Endothelial cell of umbilical vein (primary cell): ENCODE results near the gene PAQR4. TPM values are rescaled to one million over a fixed set of nuclear protein-coding genes. Genes with fewer than 3 reads are reported as not detected.

Source experiments
- BruUV-seq: library from RNA; stranded (reverse); fragments of 400-500 nt; replicated peaks from 2 replicates; lab custom pipeline; 2021; lab: Mats Ljungman, UMichigan
- CTCF ChIA-PET: fragments of 300-600, 350-600 bp; sonication (Branson Sonifier 250); formaldehyde crosslinking; loops from one replicate; lab custom pipeline; 2021; ENCODE audit warnings: antibody characterized with exemption, inconsistent platforms; lab: Charles Lee
- POLR2A ChIA-PET: fragments of 300-600, 350-600 bp; sonication (Branson Sonifier 250); formaldehyde crosslinking; loops from one replicate; lab custom pipeline; 2021; ENCODE audit warnings: antibody characterized with exemption, inconsistent platforms; lab: Charles Lee
- DNase-seq: peaks from one replicate; pipeline ENCODE4 v3.0.0-alpha.2; 2011; ENCODE audit warnings: low read depth, low spot score
- FAIRE-seq: peaks from 2 replicates; lab custom pipeline; 2011; peaks lifted over from hg19 to GRCh38; lab: Jason Lieb, UNC
- H2AFZ ChIP-seq: 2 replicates; pipeline ENCODE4 v1.6.0; 2012; ENCODE audit warnings: low read depth, low read length, control low read depth, inconsistent platforms
- H3K27ac ChIP-seq: 2 replicates; pipeline ENCODE4 v1.5.1; 2011; ENCODE audit warnings: low read depth, mild to moderate bottlenecking, control low read depth, low read length, moderate library complexity; ENCODE audit not compliant: insufficient read depth
- H3K27me3 ChIP-seq, 2 experiments: 2 replicates each; pipeline versions ENCODE4 v1.6.0 to v1.6.1; 2011; ENCODE audit warnings: low read length in 2 of 2, mixed read lengths in 1 of 2; ENCODE audit not compliant: control insufficient read depth in 2 of 2, insufficient read depth in 2 of 2
- H3K36me3 ChIP-seq, 2 experiments: 2 replicates in 1 of 2; 3 replicates in 1 of 2; pipeline ENCODE4 v1.5.1; 2011; ENCODE audit warnings: low read length in 2 of 2, mild to moderate bottlenecking in 1 of 2, moderate library complexity in 1 of 2; ENCODE audit not compliant: control insufficient read depth in 2 of 2, insufficient read depth in 2 of 2; ENCODE audit errors: extremely low read depth in 1 of 2
- H3K4me1 ChIP-seq: 3 replicates; pipeline ENCODE4 v1.5.1; 2011; ENCODE audit warnings: mild to moderate bottlenecking, low read length; ENCODE audit not compliant: control insufficient read depth, insufficient read depth; ENCODE audit errors: extremely low read depth
- H3K4me2 ChIP-seq: 2 replicates; pipeline ENCODE4 v1.6.1; 2011; ENCODE audit warnings: low read length, control low read depth, mixed read lengths; ENCODE audit not compliant: insufficient read depth
- H3K4me3 ChIP-seq, 3 experiments: fragments of 200-600 bp in 1 of 3; sonication (generic), shearing (Covaris generic) in 1 of 3; replicated peaks in 1 of 3; 2 replicates each; pipeline ENCODE4 v1.5.1; 2011 to 2016; ENCODE audit warnings: control low read depth in 3 of 3, low read length in 3 of 3, mild to moderate bottlenecking in 2 of 3, inconsistent platforms in 1 of 3, low read depth in 1 of 3, moderate library complexity in 1 of 3; ENCODE audit not compliant: insufficient read depth in 1 of 3
- H3K79me2 ChIP-seq: 2 replicates; pipeline ENCODE4 v1.6.0; 2012; ENCODE audit warnings: low read length, inconsistent platforms; ENCODE audit not compliant: control insufficient read depth, insufficient read depth
- H3K9ac ChIP-seq: replicated peaks from 2 replicates; pipeline ENCODE3; 2011; ENCODE audit warnings: low read length, control low read depth; ENCODE audit not compliant: insufficient read depth; ENCODE audit errors: extremely low read depth
- H3K9me1 ChIP-seq: replicated peaks from 3 replicates; pipeline ENCODE4 v1.6.0; 2011; ENCODE audit warnings: mild to moderate bottlenecking, low read length; ENCODE audit not compliant: control insufficient read depth, insufficient read depth; ENCODE audit errors: extremely low read depth
- H3K9me3 ChIP-seq: replicated peaks from 2 replicates; pipeline ENCODE4 v1.5.1; 2012; ENCODE audit warnings: low read length, inconsistent platforms; ENCODE audit not compliant: control insufficient read depth, insufficient read depth
- H4K20me1 ChIP-seq: replicated peaks from 2 replicates; pipeline ENCODE3; 2011; ENCODE audit warnings: mild to moderate bottlenecking, low read length; ENCODE audit not compliant: control insufficient read depth, insufficient read depth; ENCODE audit errors: extremely low read depth
- EZH2 ChIP-seq: IDR thresholded peaks from 2 replicates; pipeline ENCODE4 v1.6.1; 2012; ENCODE audit warnings: borderline replicate concordance, low read depth, mild to moderate bottlenecking, moderate library complexity, low read length, inconsistent platforms; ENCODE audit not compliant: severe bottlenecking
- FOS ChIP-seq: IDR thresholded peaks from 2 replicates; pipeline ENCODE4 v1.6.1; 2011; ENCODE audit warnings: mild to moderate bottlenecking, low read length, moderate library complexity, borderline replicate concordance; ENCODE audit not compliant: insufficient read depth
- GATA2 ChIP-seq: IDR thresholded peaks from 2 replicates; pipeline ENCODE4 v1.7.0; 2011; ENCODE audit warnings: low read depth, mild to moderate bottlenecking, moderate library complexity, mixed read lengths, low read length; ENCODE audit not compliant: insufficient read length, insufficient read depth
- JUN ChIP-seq: IDR thresholded peaks from 2 replicates; pipeline ENCODE4 v1.6.1; 2011; ENCODE audit warnings: borderline replicate concordance, low read depth; ENCODE audit not compliant: insufficient read length, insufficient read depth
- MYC ChIP-seq: IDR thresholded peaks from one replicate; pipeline ENCODE4 v1.6.1; 2011; ENCODE audit warnings: mild to moderate bottlenecking, low read depth, low read length
- POLR2A ChIP-seq: IDR thresholded peaks from 2 replicates; pipeline ENCODE4 v1.6.1; 2012; ENCODE audit warnings: low read depth, mild to moderate bottlenecking, control low read depth, low read length
- POLR2AphosphoS5 ChIP-seq: IDR thresholded peaks from 2 replicates; pipeline ENCODE4 v1.6.1; 2012; ENCODE audit warnings: low read depth, mild to moderate bottlenecking, control low read depth, low read length, moderate library complexity; ENCODE audit not compliant: insufficient read depth
- dilution Hi-C: fragments of 300-500 bp; cut with MboI; formaldehyde crosslinking; loops from one replicate; pipeline ENCODE4 v1.15.0; 2019; ENCODE audit warnings: low sequenced_read_pairs; ENCODE audit not compliant: extremely low pct_ligation_motif_present
- intact Hi-C: fragments of 100-400 bp; cut with micrococcal nuclease; formaldehyde crosslinking; loops from one replicate; pipeline ENCODE4 v1.10.0; 2022
- polyA plus RNA-seq, 4 experiments: library from polyadenylated mRNA; depleted of rRNA in 3 of 4; stranded (reverse) in 3 of 4; unstranded in 1 of 4; fragments of >200 nt; gene quantifications; 2 replicates each; pipeline versions ENCODE4 v1.2.1 to v1.2.3, GENCODE V29; 2011 to 2012; ENCODE audit warnings: missing spikeins in 1 of 4
- total RNA-seq: library from RNA; stranded (reverse); gene quantifications from 2 replicates; pipeline ENCODE4 v1.2.3, GENCODE V29; 2021
- TF ChIP-seq, protein P1 (sequence below): IDR thresholded peaks from 2 replicates; pipeline ENCODE4 v1.6.1; 2011; ENCODE audit not compliant: insufficient read depth, insufficient read length
- TF ChIP-seq, protein P2 (sequence below), 2 donors: IDR thresholded peaks; 1 replicate in 1 of 2; 2 replicates in 1 of 2; pipeline ENCODE4 v1.5.1; 2011; ENCODE audit warnings: low read length in 2 of 2, mild to moderate bottlenecking in 2 of 2, moderate library complexity in 2 of 2, control low read depth in 1 of 2, inconsistent platforms in 1 of 2, low read depth in 1 of 2; ENCODE audit not compliant: insufficient read depth in 1 of 2; ENCODE audit errors: extremely low read depth in 1 of 2

The PAQR4 gene
- total and polyA plus RNA-seq, 2 donors (not counting 3 experiments of a cell fraction or from before 2014, with no cell fraction given) = 23.8 to 31.2 TPM

DNA sequence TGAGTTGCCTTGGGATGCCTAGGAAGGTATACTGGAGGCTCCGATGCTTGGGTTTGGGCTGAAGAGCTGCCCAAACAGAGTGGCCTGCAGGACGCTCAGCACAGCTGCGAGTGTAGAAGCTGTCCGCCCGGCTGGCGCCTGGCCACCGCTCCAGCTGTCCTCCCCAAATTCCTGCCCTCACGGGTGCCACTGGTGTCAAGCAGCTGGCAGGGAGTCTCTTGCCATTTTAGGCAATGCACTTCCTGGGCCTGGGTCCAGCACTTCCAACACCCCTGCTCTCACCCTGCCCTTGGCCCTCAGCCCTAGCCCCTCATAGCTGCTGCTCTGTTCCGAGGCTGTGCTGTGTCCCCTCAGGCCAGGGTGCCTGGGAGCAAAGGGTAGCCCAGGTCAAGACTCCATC lies 16.3 kb downstream of the PAQR4 start:
- Histone ChIP-seq H3K4me2 (no peak overlapping the region), H3K36me3 (no peaks in the 10 kb centered on the region), H3K9me1 (no peaks in the 10 kb centered on the region), H3K27me3 (peaks cover 0 to 5% of the 10 kb centered on the region in 2 experiments), H3K4me1 (peaks cover 5% of the 10 kb centered on the region), H2AFZ (no peak overlapping the region), H4K20me1 (no peaks in the 10 kb centered on the region), H3K4me3 (no peak overlapping the region), H3K79me2 (no peaks in the 10 kb centered on the region), H3K9me3 (no peaks in the 10 kb centered on the region), H3K27ac (no peak overlapping the region), H3K9ac (no peak overlapping the region)
- no TSS peak for BruUV-seq
- no peak for TF ChIP-seq MYC
- TF ChIP-seq, protein P1, sequence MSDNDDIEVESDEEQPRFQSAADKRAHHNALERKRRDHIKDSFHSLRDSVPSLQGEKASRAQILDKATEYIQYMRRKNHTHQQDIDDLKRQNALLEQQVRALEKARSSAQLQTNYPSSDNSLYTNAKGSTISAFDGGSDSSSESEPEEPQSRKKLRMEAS = no peak
- TF ChIP-seq, protein P2, sequence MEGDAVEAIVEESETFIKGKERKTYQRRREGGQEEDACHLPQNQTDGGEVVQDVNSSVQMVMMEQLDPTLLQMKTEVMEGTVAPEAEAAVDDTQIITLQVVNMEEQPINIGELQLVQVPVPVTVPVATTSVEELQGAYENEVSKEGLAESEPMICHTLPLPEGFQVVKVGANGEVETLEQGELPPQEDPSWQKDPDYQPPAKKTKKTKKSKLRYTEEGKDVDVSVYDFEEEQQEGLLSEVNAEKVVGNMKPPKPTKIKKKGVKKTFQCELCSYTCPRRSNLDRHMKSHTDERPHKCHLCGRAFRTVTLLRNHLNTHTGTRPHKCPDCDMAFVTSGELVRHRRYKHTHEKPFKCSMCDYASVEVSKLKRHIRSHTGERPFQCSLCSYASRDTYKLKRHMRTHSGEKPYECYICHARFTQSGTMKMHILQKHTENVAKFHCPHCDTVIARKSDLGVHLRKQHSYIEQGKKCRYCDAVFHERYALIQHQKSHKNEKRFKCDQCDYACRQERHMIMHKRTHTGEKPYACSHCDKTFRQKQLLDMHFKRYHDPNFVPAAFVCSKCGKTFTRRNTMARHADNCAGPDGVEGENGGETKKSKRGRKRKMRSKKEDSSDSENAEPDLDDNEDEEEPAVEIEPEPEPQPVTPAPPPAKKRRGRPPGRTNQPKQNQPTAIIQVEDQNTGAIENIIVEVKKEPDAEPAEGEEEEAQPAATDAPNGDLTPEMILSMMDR (IDR thresholded peaks at IDR 0.05; ENCODE audit: extremely low read depth in 1 of 2, insufficient read depth in 1 of 2, low read depth in 1 of 2, low read length in 2 of 2) = no peak
- no peak for TF ChIP-seq POLR2A
- TF ChIP-seq POLR2AphosphoS5 = no peak
- no peak for TF ChIP-seq GATA2
- TF ChIP-seq FOS = no peak
- no peak for TF ChIP-seq EZH2
- TF ChIP-seq JUN = no peak
- CTCF ChIA-PET = interaction anchor here (1.4 kb wide), 1 partner anchor 43 kb away, joined by 3 read pairs; no protein-coding TSS in a partner anchor
- DNase-seq = no peak
- intact Hi-C loops (no loop called here), dilution Hi-C loops (no loop called here)
- POLR2A ChIA-PET = no interaction called here
- FAIRE-seq = no peak
